OCI-LY3 (cell line): ENCODE results near the gene PPP2R5C.

Experiments used
- EZH2phosphoT487 ChIP-seq: fragments of 200-600 bp; shearing (Covaris generic); IDR thresholded peaks from 2 replicates; pipeline ENCODE4 v1.6.1; 2018; ENCODE audit warnings: antibody characterized with exemption, mixed run types, low read depth
- TF ChIP-seq, protein P1 (sequence below): fragments of 200-600, 300-600 bp; sonication (generic); IDR thresholded peaks from 2 replicates; pipeline ENCODE4 v1.5.1; 2014; ENCODE audit warnings: antibody characterized with exemption, low read length, low read depth

GRCh38 chr14:101870273-101870939 lies 108.9 kb downstream of the PPP2R5C start:
- TF ChIP-seq, protein P1, sequence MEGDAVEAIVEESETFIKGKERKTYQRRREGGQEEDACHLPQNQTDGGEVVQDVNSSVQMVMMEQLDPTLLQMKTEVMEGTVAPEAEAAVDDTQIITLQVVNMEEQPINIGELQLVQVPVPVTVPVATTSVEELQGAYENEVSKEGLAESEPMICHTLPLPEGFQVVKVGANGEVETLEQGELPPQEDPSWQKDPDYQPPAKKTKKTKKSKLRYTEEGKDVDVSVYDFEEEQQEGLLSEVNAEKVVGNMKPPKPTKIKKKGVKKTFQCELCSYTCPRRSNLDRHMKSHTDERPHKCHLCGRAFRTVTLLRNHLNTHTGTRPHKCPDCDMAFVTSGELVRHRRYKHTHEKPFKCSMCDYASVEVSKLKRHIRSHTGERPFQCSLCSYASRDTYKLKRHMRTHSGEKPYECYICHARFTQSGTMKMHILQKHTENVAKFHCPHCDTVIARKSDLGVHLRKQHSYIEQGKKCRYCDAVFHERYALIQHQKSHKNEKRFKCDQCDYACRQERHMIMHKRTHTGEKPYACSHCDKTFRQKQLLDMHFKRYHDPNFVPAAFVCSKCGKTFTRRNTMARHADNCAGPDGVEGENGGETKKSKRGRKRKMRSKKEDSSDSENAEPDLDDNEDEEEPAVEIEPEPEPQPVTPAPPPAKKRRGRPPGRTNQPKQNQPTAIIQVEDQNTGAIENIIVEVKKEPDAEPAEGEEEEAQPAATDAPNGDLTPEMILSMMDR = no peak
- no peak for TF ChIP-seq EZH2phosphoT487
